Gastroesophageal sphincter (tissue), 4 donors: Measurements from ENCODE around the gene FNIP2. TPM values are rescaled to one million over a fixed set of nuclear protein-coding genes. Genes with fewer than 3 reads are reported as not detected.

Experiments used
- ATAC-seq: fragments of 150-250 bp; one replicate; pipeline ENCODE4 v1.9.1; 2016; ENCODE audit warnings: mild to moderate bottlenecking, moderate library complexity
- H3K27ac ChIP-seq, 4 donors: fragments of 200-600 bp; sonication (generic) in 3 of 4; 1 replicate in 3 of 4; 2 replicates in 1 of 4; pipeline ENCODE4 v1.5.1; 2016 to 2019
- H3K27me3 ChIP-seq: fragments of 200-600 bp; sonication (generic); one replicate; pipeline ENCODE4 v1.5.1; 2019
- H3K36me3 ChIP-seq, 2 donors: fragments of 200-600 bp; sonication (generic); one replicate each; pipeline ENCODE4 v1.5.1; 2019; ENCODE audit warnings: control low read depth in 1 of 2
- H3K4me1 ChIP-seq, 3 donors: fragments of 200-600 bp; sonication (generic); 1 replicate in 2 of 3; 2 replicates in 1 of 3; pipeline ENCODE4 v1.5.1; 2016 to 2019; ENCODE audit warnings: control low read depth in 2 of 3
- H3K4me3 ChIP-seq, 2 donors: fragments of 200-600 bp; sonication (generic); one replicate each; pipeline ENCODE4 v1.5.1; 2019; ENCODE audit warnings: mild to moderate bottlenecking in 1 of 2, moderate library complexity in 1 of 2
- H3K9me3 ChIP-seq, 3 donors: fragments of 200-600 bp; sonication (generic); one replicate each; pipeline ENCODE4 v1.5.1; 2017 to 2019; ENCODE audit warnings: control low read depth in 2 of 3
- CTCF ChIP-seq, 4 experiments: fragments of 200-600 bp in 2 of 4; fragments of 450-650 bp in 2 of 4; sonication (generic) in 1 of 4; IDR thresholded peaks; one replicate each; pipeline ENCODE4 v1.5.1; 2017 to 2019; ENCODE audit warnings: antibody characterized with exemption in 4 of 4, mild to moderate bottlenecking in 2 of 4, moderate library complexity in 2 of 4
- EP300 ChIP-seq: sonication (generic); formaldehyde crosslinking; IDR thresholded peaks from one replicate; pipeline ENCODE4 v1.6.1; 2017; ENCODE audit warnings: antibody characterized with exemption, mild to moderate bottlenecking
- POLR2A ChIP-seq, 2 donors: fragments of 450-650 bp; IDR thresholded peaks; one replicate each; pipeline ENCODE4 v1.6.1; 2017; ENCODE audit warnings: antibody characterized with exemption in 2 of 2, mild to moderate bottlenecking in 2 of 2, moderate library complexity in 1 of 2
- POLR2AphosphoS5 ChIP-seq: sonication (generic); formaldehyde crosslinking; IDR thresholded peaks from one replicate; pipeline ENCODE4 v1.6.1; 2017; ENCODE audit warnings: antibody characterized with exemption
- WGBS, 2 donors: methylation state at CpG; one replicate each; pipeline ENCODE4 v1.1.5; 2018; ENCODE audit warnings: low coverage in 1 of 2; 5-methylcytosine and 5-hydroxymethylcytosine counted together
- total RNA-seq, 4 donors: library from RNA; depleted of rRNA; stranded (reverse); fragments of >200 nt; gene quantifications; one replicate each; pipeline ENCODE4 v1.1.0, GENCODE V29; 2016

Gene FNIP2
- total RNA-seq, 4 donors from 2014 or later, result 53.0 to 135 (median 70.5) TPM

GRCh38 chr4:158724637-158725036, 44.2 kb upstream of the FNIP2 start:
- no peaks in the 10 kb centered on the region for H3K9me3 ChIP-seq
- H3K36me3 ChIP-seq, result peaks cover 0 to 14% of the 10 kb centered on the region in 2 donors
- H3K27me3 ChIP-seq, result no peaks in the 10 kb centered on the region
- no peak for TF ChIP-seq POLR2AphosphoS5
- no peak for TF ChIP-seq CTCF (IDR thresholded peaks at IDR 0.05)
- no peak for TF ChIP-seq EP300
- TF ChIP-seq POLR2A (IDR thresholded peaks at IDR 0.05), result no peak
- no peak overlapping the region for H3K4me3 ChIP-seq
- no peak for ATAC-seq
- WGBS, 2 donors, result 78 to 86% methylated on average over 1 to 4 of the region's 4 CpGs
- H3K4me1 ChIP-seq, result peaks cover 2 to 24% (median 3%) of the 10 kb centered on the region in 3 donors
- H3K27ac ChIP-seq, result no peak overlapping the region

DNA sequence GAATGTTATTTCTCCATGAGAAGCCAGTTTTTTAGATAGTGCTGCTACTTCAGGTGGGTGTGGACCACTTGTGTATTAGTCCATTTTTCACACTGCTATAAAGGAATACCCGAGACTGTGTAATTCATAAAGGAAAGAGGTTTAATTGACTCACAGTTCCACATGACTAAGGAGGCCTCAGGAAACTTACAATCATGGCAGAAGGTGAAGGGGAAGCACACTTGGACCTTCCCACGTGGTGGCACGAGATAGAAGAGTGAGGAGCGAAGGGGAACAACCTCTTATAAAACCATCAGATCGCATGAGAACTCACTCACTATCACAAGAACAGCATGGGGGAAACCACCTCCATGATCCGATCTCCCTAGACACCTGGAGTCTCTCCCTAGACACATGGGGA, 42.2 kb upstream of the FNIP2 start:
- Histone ChIP-seq H3K4me3 (no peak overlapping the region), H3K9me3 (no peaks in the 10 kb centered on the region), H3K27ac (no peak overlapping the region), H3K27me3 (no peaks in the 10 kb centered on the region), H3K36me3 (no peaks in the 10 kb centered on the region), H3K4me1 (peaks cover 2 to 16% (median 3%) of the 10 kb centered on the region in 3 donors)
- TF ChIP-seq POLR2A (IDR thresholded peaks at IDR 0.05) (no peak), CTCF (IDR thresholded peaks at IDR 0.05) (no peak), POLR2AphosphoS5 (no peak), EP300 (no peak)
- WGBS, 2 donors, result 72 to 94% methylated on average over 2 to 6 of the region's 6 CpGs
- ATAC-seq, result no peak

DNA sequence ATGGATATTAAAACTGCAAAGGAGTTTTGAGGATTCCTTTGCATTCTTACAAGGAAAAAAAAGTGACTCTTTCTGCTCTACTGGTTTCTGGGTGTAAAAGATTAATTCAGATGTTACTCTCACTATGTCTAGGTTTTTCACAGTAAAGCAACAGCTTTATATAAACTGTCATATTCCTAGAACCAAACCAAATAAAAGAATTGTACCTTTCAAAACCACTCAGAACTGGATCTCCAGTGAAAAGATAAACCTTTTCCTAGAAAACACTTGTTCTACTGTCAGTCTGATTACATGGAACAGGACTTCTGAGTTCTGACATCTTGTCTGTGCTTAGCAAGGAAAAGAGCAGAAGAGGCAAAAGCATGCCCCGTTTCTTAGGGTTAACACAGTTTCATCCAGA, 40.6 kb upstream of the FNIP2 start:
- Histone ChIP-seq H3K36me3 (no peaks in the 10 kb centered on the region), H3K9me3 (no peaks in the 10 kb centered on the region), H3K27me3 (no peaks in the 10 kb centered on the region), H3K27ac (no peak overlapping the region), H3K4me1 (peaks cover 0 to 6% (median 0%) of the 10 kb centered on the region in 3 donors), H3K4me3 (no peak overlapping the region)
- ATAC-seq, result no peak
- TF ChIP-seq EP300 (no peak), CTCF (IDR thresholded peaks at IDR 0.05) (no peak), POLR2AphosphoS5 (no peak), POLR2A (IDR thresholded peaks at IDR 0.05) (no peak)
- WGBS, 2 donors, result 36 to 67% methylated on average over 1 of the region's 1 CpG

- H3K27ac ChIP-seq, result no peak overlapping the region
- H3K9me3 ChIP-seq, result no peaks in the 10 kb centered on the region
- no peak overlapping the region for H3K4me3 ChIP-seq
- 13 to 18% methylated on average over 4 to 5 of the region's 5 CpGs for WGBS, 2 donors
- peak; percentile 86 for ATAC-seq
- TF ChIP-seq CTCF (IDR thresholded peaks at IDR 0.05) (peak; percentile 89 to 95 (median 92)), POLR2AphosphoS5 (no peak)
- no peaks in the 10 kb centered on the region for H3K36me3 ChIP-seq
- H3K4me1 ChIP-seq, result no peaks in the 10 kb centered on the region
- H3K27me3 ChIP-seq, result no peaks in the 10 kb centered on the region
These were observed 38.9 kb upstream of the FNIP2 start for GRCh38 chr4:158729716-158730559.

- no peak overlapping the region for H3K4me3 ChIP-seq
- no peaks in the 10 kb centered on the region for H3K36me3 ChIP-seq
- H3K27ac ChIP-seq, result no peak overlapping the region
- no peaks in the 10 kb centered on the region for H3K4me1 ChIP-seq
- no peak for TF ChIP-seq POLR2AphosphoS5
- TF ChIP-seq EP300, result no peak
- TF ChIP-seq POLR2A (IDR thresholded peaks at IDR 0.05), result no peak
- no peak for TF ChIP-seq CTCF (IDR thresholded peaks at IDR 0.05)
- ATAC-seq, result no peak
- no peaks in the 10 kb centered on the region for H3K27me3 ChIP-seq
- WGBS, 2 donors, result 94 to 97% methylated on average over 2 of the region's 2 CpGs
- no peaks in the 10 kb centered on the region for H3K9me3 ChIP-seq
These were observed 30.0 kb upstream of the FNIP2 start for GRCh38 chr4:158738866-158739265.
